Activated T-cell treated with anti-CD3 and anti-CD28 coated beads, Interleukin-2, amount 50 U/mL, for 72 hours (primary cell): ENCODE data around the gene ARHGAP23. TPM values are rescaled to one million over a fixed set of nuclear protein-coding genes. Genes with fewer than 3 reads are reported as not detected.

Experiments
- ATAC-seq, 2 donors: fragments of 150-1000 bp; cut with Tn5 transposase; replicated peaks in 1 of 2; 2 replicates each; pipeline ENCODE4 v1.10.0; 2021; ENCODE audit warnings: moderate library complexity in 2 of 2, mild to moderate bottlenecking in 1 of 2
- DNase-seq, 2 donors: peaks; one replicate each; pipeline ENCODE4 v3.0.0; 2021 to 2022; ENCODE audit warnings: mixed read lengths in 1 of 2
- H3K27ac Mint-ChIP-seq: one replicate; pipeline ENCODE4 v1.8.0; 2022; ENCODE audit warnings: mild to moderate bottlenecking, moderate library complexity, mixed read lengths
- H3K27me3 Mint-ChIP-seq: one replicate; pipeline ENCODE4 v1.8.0; 2022; ENCODE audit warnings: low read depth, mixed read lengths
- H3K36me3 Mint-ChIP-seq, 2 donors: one replicate each; pipeline ENCODE4 v1.8.0; 2022; ENCODE audit warnings: mixed read lengths in 2 of 2, mild to moderate bottlenecking in 1 of 2; ENCODE audit not compliant: insufficient read depth in 2 of 2
- H3K4me1 Mint-ChIP-seq: one replicate; pipeline ENCODE4 v1.8.0; 2022; ENCODE audit warnings: low read depth, mixed read lengths
- H3K4me3 Mint-ChIP-seq, 2 donors: one replicate each; pipeline ENCODE4 v1.8.0; 2022; ENCODE audit warnings: mild to moderate bottlenecking in 2 of 2, mixed read lengths in 2 of 2, moderate library complexity in 2 of 2
- H3K9me3 Mint-ChIP-seq, 2 donors: one replicate each; pipeline ENCODE4 v1.8.0; 2022; ENCODE audit warnings: mixed read lengths in 2 of 2
- total RNA-seq, 2 donors: library from RNA; stranded (reverse); gene quantifications; one replicate each; pipeline ENCODE4 v1.2.3, GENCODE V29; 2022

Gene ARHGAP23
- total RNA-seq, 2 donors from 2014 or later: 2.6 to 2.7 TPM

DNA sequence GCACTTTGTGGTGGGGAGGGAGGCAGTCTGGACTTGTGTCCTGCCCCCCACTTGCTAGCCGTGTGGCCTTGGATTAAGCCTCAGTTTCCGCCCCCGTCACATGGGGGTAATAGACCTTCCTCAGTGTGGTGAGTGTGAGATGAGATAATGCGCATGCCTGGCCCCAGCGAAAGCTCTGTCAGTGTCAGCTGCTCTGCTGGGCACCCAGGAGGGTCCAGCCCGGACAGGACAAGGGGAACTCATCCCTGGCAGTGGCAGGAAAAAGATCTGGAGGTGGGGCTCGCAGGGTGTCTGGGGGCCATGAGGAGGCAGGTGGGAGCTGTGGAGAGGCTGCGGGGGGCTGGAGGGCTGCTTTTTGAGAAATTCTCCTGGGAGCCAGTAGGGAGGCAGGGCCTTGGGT, 114.0 kb downstream of the ARHGAP23 start:
- no peak for DNase-seq
- no peaks in the 10 kb centered on the region for H3K9me3 Mint-ChIP-seq
- H3K27ac Mint-ChIP-seq: no peak overlapping the region
- no peak for ATAC-seq
- H3K4me3 Mint-ChIP-seq: no peak overlapping the region
- no peaks in the 10 kb centered on the region for H3K4me1 Mint-ChIP-seq
- peaks cover 10% of the 10 kb centered on the region for H3K27me3 Mint-ChIP-seq
- no peaks in the 10 kb centered on the region for H3K36me3 Mint-ChIP-seq

DNA sequence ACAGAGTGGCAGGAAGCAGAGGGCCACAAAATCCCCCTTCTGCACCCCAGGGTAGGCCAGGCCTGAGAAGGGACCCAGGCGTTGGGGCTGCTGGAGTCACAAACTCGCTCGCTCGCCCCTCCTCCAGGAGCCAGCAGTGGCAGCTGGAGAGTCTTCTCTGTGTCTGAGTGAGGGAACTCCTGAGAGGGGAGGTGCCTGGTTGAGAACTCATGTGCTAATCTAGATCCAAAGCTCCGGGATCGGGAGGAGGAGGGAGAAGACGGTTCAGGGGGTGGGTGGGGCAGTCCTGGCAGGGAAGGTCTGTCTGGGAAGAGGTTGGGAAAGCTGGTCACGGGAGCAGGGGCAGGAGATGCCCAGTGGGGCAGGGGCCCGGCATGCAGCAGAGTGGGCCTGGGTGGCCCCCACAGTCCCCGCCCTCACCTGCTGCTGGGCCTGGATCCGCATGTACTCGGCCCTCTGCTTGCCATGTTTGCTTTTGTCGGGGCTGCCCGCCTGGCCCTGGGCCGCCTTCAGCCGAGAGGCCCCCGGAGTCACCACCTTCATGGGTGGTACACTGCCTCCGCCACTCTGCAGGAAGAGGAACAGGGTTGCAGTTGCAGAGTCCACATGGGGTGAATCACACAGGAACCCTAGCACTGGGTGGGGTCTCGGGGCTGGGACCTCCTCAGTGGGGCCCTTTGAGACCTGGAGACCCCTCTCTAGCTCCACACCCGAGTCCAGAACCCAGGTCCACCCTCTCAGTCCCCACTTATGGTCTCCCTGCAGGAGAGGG, 115.3 kb downstream of the ARHGAP23 start:
- no peak overlapping the region for H3K4me3 Mint-ChIP-seq
- H3K4me1 Mint-ChIP-seq: no peaks in the 10 kb centered on the region
- no peak for DNase-seq
- H3K27me3 Mint-ChIP-seq: peaks cover 12% of the 10 kb centered on the region
- H3K27ac Mint-ChIP-seq: no peak overlapping the region
- H3K9me3 Mint-ChIP-seq: no peaks in the 10 kb centered on the region
- no peak for ATAC-seq
- H3K36me3 Mint-ChIP-seq: no peaks in the 10 kb centered on the region

DNA sequence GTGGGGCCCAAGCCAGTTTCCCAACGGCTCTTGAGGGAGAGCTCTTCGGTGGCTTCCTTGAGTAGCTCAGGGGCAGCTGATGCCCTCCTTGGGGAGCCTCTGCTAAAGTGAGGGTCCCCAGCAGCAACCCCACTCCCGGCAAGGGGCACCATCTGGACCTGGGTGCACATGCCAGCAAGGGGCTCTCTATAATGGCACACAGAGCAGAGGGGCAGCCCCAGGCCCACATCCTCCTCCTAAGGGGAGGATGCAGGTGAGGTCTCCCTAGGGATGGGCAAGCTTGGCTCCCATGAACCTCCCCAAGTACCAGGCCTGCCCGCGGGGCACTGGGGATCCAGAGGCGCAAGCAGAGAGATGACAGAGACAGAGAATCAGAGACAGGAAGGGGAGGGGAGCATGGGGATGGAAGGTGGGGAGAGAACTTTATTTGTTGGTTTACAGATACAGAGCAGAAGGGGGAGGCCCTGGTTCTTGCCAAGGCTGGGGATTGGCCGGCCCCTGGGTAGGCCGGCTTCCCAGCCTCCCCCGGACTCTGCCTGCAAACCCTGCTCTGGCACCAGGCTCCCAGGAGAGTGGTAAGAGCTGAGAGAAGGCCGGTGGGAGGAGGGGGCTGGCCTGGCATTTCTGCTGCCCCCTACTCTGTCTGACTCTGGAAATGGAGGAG, 116.0 kb downstream of the ARHGAP23 start:
- Mint-ChIP-seq H3K27me3 (peaks cover 12% of the 10 kb centered on the region), H3K27ac (no peak overlapping the region), H3K4me1 (no peaks in the 10 kb centered on the region), H3K36me3 (no peaks in the 10 kb centered on the region), H3K9me3 (no peaks in the 10 kb centered on the region), H3K4me3 (no peak overlapping the region)
- DNase-seq: no peak
- ATAC-seq: no peak

DNA sequence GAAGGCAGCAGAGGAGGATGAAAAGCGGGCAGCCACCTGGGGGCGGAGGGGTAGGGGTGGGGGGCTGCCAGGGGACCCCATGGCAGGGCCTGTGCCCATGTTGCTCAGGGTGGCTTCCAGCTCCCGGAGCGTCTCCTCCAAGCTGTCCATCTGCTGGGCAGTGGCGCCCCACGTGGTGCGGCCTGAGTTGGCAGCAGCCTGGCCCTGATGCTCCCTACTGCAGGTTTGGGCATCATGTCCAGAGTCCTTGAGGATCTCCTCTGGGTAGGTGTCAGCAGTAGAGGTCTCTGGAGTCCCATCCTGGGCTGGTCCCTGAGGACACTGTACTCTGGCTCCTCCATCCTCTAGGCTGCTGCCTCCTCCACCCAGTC, 116.6 kb downstream of the ARHGAP23 start:
- Mint-ChIP-seq H3K27ac (no peak overlapping the region), H3K27me3 (peaks cover 12% of the 10 kb centered on the region), H3K4me3 (no peak overlapping the region), H3K9me3 (no peaks in the 10 kb centered on the region), H3K36me3 (no peaks in the 10 kb centered on the region), H3K4me1 (no peaks in the 10 kb centered on the region)
- no peak for ATAC-seq
- DNase-seq: no peak

DNA sequence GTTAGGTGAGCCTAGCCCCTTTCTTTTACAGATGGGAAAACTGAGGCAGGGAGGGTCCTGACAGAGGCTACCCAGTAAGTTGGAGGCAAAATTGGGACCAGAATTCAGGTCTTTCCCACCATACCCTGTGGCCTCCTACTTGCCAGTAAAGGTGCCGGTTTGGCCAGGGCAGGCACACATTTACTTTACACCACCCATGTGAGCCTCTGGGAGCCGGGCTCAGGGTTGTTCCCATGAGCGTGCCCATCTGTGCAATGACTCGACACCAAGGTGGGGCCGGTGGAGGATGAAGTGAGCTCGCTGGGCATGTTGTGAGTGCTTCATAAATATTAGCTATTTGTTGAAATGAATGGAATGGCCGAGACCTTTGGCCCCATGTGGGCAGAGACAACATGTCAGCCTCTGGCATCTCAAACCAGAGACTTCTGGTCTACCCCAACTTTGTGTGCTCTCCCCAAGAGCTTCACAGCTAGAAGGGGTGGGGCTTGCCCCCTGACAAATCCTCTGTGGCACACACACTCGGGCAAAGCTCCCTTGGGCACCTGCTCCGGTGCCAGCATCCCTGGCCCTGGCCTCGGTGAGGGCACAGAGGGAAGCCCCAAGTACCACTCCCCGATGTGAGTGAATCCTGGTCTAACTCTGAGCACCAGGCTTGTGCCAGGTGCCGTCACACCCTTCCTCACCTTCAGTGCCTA, 117.4 kb downstream of the ARHGAP23 start:
- Mint-ChIP-seq H3K27me3 (peaks cover 12% of the 10 kb centered on the region), H3K9me3 (no peaks in the 10 kb centered on the region), H3K36me3 (no peaks in the 10 kb centered on the region), H3K4me1 (no peaks in the 10 kb centered on the region), H3K4me3 (no peak overlapping the region), H3K27ac (no peak overlapping the region)
- DNase-seq: no peak
- ATAC-seq: no peak

DNA sequence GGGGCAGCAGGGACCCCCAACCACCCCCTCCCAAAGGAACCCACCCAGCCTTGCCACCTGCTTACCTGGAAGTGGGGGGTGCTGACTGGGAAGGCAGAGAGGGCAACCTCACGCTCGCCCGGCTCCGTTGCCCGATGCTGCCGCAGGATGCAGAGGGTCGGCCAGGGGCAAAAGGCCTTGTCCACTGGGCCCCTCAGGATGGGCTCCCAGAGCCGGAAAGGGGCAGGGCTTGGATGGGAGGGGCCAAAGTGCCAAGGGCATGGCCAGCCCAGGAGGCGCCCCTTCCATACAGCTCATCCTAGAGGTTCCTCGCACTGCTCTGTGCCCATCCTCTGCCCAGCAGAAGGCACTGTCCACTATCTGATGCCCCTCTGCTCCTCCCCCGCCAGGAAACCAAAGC, 118.1 kb downstream of the ARHGAP23 start:
- Mint-ChIP-seq H3K4me1 (no peaks in the 10 kb centered on the region), H3K27ac (no peak overlapping the region), H3K9me3 (no peaks in the 10 kb centered on the region), H3K4me3 (no peak overlapping the region), H3K27me3 (peaks cover 12% of the 10 kb centered on the region), H3K36me3 (no peaks in the 10 kb centered on the region)
- DNase-seq: no peak
- no peak for ATAC-seq

DNA sequence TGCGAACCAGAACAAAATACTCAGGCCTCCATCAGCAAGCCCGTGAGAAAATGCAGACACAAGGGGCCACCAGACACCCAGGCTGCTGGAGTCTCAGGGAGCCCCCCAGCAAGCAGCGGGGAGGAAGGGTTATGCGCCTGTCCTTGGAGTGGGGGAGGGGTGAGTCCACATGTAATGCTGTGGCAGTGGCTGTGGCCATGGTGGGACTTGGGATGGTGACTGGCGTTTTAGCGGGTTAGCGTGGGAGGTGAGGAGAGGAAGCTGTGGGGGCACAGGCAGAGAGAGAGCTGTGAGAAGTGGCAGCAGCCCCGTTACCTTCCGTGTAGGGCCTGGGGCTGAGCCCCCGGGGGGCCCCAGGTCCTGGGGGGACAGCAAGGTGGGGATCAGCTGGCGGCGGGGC, 119.2 kb downstream of the ARHGAP23 start:
- DNase-seq (no peak), ATAC-seq (no peak)
- H3K9me3 Mint-ChIP-seq: no peaks in the 10 kb centered on the region
- H3K4me3 Mint-ChIP-seq: no peak overlapping the region
- H3K4me1 Mint-ChIP-seq: no peaks in the 10 kb centered on the region
- no peaks in the 10 kb centered on the region for H3K36me3 Mint-ChIP-seq
- peaks cover 12% of the 10 kb centered on the region for H3K27me3 Mint-ChIP-seq
- no peak overlapping the region for H3K27ac Mint-ChIP-seq

DNA sequence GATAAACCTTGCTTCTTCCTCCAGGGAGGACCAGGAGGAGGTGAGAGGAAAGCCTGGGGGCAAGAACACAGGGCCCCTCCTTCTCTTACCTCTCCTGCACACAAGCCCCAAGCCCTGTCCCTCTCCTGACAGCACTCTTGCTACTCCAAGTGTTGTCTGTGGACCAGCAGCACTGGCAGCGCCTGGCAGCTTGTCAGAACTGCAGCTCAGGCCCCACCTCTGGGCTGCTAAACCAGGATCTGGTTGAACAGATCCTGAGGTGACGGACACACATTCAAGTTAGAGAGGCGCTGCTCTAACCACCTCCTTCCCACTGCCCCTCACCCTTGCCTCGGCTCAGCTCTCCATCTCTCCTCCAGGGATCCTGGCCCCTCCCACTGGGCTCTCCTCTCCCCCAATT, 121.0 kb downstream of the ARHGAP23 start:
- Mint-ChIP-seq H3K27ac (no peak overlapping the region), H3K4me3 (no peak overlapping the region), H3K9me3 (no peaks in the 10 kb centered on the region), H3K27me3 (peaks cover 12% of the 10 kb centered on the region), H3K36me3 (no peaks in the 10 kb centered on the region), H3K4me1 (no peaks in the 10 kb centered on the region)
- ATAC-seq: no peak
- no peak for DNase-seq

DNA sequence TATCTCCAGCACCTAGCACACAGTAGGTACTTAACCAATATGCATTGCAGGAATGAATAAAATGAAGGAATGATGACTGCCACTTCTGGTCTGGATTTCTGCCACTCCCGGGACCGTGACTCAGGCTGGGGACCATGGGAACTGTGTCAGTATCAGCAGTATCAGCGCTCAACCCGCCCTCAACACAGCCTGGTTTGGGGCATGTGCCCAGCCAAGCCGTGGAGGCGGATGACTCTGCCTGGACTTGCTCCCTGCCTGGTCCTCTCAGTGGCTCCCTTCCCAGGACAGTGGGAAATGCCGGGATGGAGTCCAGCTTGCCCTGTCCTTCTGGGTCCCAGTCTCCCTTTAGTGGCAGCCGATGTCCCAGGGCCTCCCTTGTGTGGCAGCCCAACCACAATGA, 122.4 kb downstream of the ARHGAP23 start:
- Mint-ChIP-seq H3K36me3 (no peaks in the 10 kb centered on the region), H3K4me3 (no peak overlapping the region), H3K27ac (no peak overlapping the region), H3K9me3 (no peaks in the 10 kb centered on the region), H3K4me1 (no peaks in the 10 kb centered on the region), H3K27me3 (peaks cover 20% of the 10 kb centered on the region)
- ATAC-seq: no peak
- no peak for DNase-seq

DNA sequence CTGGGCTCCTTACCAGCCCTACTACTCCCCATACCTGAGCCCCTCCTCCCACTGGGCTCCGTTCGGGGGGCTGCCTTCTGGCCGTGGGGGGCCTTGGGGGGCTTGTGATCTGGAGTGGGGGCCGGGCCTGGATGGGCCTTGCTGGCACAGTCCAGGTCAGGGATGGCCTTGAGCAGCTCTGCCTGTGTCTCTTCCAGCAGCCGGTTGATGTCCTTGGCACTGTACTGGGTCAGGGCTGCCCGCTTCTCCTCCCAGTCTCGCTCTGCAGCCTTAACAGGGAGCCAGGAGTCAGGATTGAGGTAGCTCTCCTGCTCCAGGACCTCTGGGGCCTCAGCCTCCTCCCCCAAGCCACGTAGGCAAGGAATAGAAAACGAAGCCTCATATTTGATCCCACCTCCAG, 122.9 kb downstream of the ARHGAP23 start:
- no peak for DNase-seq
- H3K27me3 Mint-ChIP-seq: peaks cover 23% of the 10 kb centered on the region
- H3K9me3 Mint-ChIP-seq: no peaks in the 10 kb centered on the region
- H3K27ac Mint-ChIP-seq: no peak overlapping the region
- H3K4me3 Mint-ChIP-seq: no peak overlapping the region
- no peaks in the 10 kb centered on the region for H3K4me1 Mint-ChIP-seq
- H3K36me3 Mint-ChIP-seq: no peaks in the 10 kb centered on the region
- no peak for ATAC-seq

DNA sequence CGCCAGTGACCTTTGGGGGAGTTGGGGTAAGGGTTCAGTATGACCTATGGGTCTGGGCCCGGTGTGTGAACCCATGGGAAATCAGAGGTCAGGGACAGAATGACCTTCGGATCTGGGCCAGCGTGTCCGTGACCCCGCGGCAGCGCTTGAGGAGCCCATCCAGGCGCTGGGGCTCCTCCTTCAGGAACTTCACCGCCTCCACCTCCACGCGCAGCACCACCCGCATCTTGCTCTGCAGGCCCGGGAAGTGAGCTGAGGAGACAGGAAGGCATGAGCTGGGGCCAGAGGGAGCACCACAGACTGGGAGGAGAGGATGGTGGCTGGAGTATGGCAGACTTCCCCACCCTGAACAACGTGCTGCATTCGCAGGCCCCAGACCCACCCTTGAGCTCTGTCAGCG, 124.1 kb downstream of the ARHGAP23 start:
- no peak for DNase-seq
- H3K27ac Mint-ChIP-seq: no peak overlapping the region
- peaks cover 18% of the 10 kb centered on the region for H3K27me3 Mint-ChIP-seq
- H3K9me3 Mint-ChIP-seq: no peaks in the 10 kb centered on the region
- no peaks in the 10 kb centered on the region for H3K4me1 Mint-ChIP-seq
- no peak overlapping the region for H3K4me3 Mint-ChIP-seq
- ATAC-seq: no peak
- H3K36me3 Mint-ChIP-seq: no peaks in the 10 kb centered on the region

DNA sequence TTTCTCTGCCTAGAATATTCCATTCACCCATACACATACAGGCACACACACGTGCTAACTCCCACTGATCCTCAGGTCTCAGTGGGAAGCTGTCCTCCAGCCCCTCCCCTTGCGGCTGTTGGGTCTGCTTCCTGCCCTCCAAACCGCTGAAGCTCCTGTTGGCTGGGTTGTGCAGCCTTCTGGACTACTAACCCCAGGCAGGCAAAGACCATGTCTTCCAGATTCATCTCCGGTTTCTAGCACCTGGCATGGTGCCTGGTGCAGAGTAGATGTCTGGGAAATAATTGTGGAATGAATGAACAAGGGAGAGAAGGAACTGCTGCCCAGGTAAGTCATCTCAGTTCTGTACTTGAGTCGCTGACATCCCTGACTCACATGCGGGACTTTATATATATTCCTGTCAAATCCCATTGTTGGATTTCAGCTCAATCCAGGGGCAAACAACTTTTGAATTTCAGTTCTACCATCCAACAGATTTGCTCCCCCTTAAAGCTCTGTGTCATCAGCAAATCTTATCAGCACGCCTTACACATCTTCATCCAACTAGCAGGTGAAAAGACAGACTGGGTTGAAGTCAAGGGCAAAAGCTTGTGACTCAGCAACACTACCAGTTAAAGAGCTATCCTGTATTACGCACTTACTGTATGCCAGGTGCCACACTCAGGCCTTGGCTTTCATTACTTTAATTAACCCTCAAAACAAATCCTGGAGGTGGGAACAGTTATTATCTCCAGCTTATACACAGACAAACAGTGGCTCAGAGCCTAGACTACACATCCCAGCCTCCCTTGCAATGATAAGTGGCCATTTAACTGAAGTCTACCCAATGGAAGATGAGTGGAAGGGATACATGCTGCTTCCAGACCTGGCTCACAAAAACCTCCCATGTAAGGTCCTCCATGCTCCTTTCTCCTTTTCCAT, 126.4 kb downstream of the ARHGAP23 start:
- Mint-ChIP-seq H3K27me3 (peaks cover 27% of the 10 kb centered on the region), H3K4me3 (no peak overlapping the region), H3K27ac (no peak overlapping the region), H3K9me3 (no peaks in the 10 kb centered on the region), H3K36me3 (no peaks in the 10 kb centered on the region), H3K4me1 (peaks cover 13% of the 10 kb centered on the region)
- DNase-seq (no peak), ATAC-seq (no peak)

DNA sequence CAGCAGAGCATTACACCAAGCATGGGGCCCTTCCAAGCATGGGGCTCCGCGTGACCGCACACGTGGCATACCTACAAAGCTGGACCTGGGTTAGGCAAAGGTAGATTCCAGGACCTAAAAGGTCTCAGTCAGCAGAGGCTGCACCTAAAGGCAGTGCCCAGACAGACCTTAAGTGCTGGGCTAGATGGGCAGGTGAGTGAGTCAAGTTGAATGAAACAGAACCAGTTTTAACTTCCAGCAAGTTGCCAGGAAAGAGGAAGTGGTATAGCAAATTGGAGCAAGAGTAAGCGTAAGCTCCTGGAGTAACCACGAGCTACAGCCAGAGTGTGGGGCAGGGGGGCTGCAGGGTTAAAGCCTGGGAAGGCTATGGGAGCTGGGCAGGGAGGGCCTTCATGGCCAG, 128.0 kb downstream of the ARHGAP23 start:
- Mint-ChIP-seq H3K27ac (no peak overlapping the region), H3K36me3 (no peaks in the 10 kb centered on the region), H3K4me3 (no peak overlapping the region), H3K4me1 (peaks cover 24% of the 10 kb centered on the region), H3K27me3 (peaks cover 42% of the 10 kb centered on the region), H3K9me3 (no peaks in the 10 kb centered on the region)
- ATAC-seq: no peak
- no peak for DNase-seq
